Measurements from ENCODE around the gene GAL3ST2. TPM values are rescaled to one million over a fixed set of nuclear protein-coding genes. Genes with fewer than 3 reads are reported as not detected.

GAL3ST2 gene
- total and polyA plus RNA-seq, 2 of the 8 experiments (the other 6 are each of a cell fraction or from before 2014, with no cell fraction given), result not detected

DNA sequence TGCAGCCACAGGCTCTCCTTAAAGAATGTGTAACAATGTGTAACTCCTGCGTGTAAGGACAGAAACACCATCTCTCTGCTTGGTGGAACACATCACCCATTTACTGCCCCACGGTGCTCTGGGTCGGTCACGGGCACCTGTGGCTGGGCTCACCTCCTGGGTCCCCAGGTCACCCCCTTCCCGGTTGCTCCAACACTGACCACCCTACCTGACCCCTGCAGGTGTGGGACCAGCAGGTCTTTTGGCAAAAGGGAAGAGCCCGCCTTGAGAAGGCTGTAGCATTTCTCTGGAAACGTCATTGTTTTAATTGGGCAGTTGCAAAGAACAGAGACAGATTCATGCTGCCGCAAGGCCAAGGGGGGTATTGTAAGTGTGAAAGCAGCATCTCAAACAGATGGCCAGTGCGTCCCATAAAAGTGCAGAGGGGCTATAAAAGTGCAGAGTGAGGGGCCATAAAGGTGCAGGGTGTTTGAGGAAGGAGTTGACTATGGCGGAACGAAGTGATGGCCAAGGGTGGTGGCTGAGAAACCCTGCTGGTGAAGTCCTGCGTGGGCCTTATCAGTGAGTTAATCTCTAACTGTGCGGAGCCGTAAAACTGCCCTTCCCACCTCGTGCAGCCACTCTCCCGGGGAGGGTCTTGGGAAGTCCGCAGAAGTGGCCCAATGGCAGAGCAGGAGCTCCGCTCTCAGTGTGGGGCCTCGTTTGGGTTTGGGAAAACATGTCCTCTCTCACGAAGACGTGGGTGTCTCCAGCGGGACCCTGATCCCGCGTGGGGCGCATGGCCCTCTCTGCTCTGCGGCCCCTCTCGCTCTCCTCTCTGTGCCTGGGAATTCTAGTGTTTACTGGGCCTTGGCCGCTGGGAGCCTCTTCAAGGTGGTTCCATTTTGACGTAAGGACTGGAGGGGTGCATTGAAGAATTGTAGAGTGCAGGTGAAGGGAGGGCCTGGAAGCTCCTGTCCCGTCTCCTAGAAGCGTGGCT lies 18.7 kb downstream of the GAL3ST2 start:
- Histone ChIP-seq H4K5ac (ENCODE audit: insufficient read length, low read depth, low read length) (no peak overlapping the region), H2BK120ac (replicated peaks; ENCODE audit: low read depth, low read length) (no peak overlapping the region), H3K79me1 (ENCODE audit: low read depth, low read length) (no peaks in the 10 kb centered on the region), H3K23me2 (ENCODE audit: low read depth, low read length) (peaks cover 2% of the 10 kb centered on the region; the same call in 1 of the 2 replicates), H3K79me2 (ENCODE audit: control insufficient read depth in 1 of 2, insufficient read depth in 2 of 2, low read length in 2 of 2) (no peaks in the 10 kb centered on the region), H3K4me1 (replicated peaks in 1 of 4; ENCODE audit: control insufficient read depth in 3 of 4, insufficient read depth in 4 of 4, low read length in 3 of 4) (no peaks in the 10 kb centered on the region), H3K9ac (replicated peaks in 1 of 4; ENCODE audit: extremely low read depth in 1 of 4, low read depth in 3 of 4, low read length in 3 of 4) (no peak overlapping the region), H3K56ac (replicated peaks; ENCODE audit: insufficient read length, low read depth, low read length) (no peak overlapping the region), H3K4me2 (ENCODE audit: insufficient read depth in 1 of 2, low read depth in 2 of 2, low read length in 2 of 2) (no peak overlapping the region), H2BK15ac (ENCODE audit: low read length) (no peak overlapping the region), H3K14ac (ENCODE audit: insufficient read length) (no peak overlapping the region), H3K27ac (ENCODE audit: low read depth, low read length) (no peak overlapping the region), H2BK5ac (ENCODE audit: low read depth, low read length) (no peak overlapping the region), H3K4ac (replicated peaks; ENCODE audit: insufficient read length, low read depth, low read length) (no peak overlapping the region), H4K91ac (replicated peaks; ENCODE audit: insufficient read length, low read length) (no peak overlapping the region), H4K8ac (ENCODE audit: extremely low read depth, insufficient read depth, low read length) (no peak overlapping the region), H4K20me1 (replicated peaks in 1 of 2; ENCODE audit: control insufficient read depth in 1 of 2, insufficient read depth in 2 of 2, low read length in 2 of 2) (no peaks in the 10 kb centered on the region), H3K23ac (ENCODE audit: insufficient read length) (no peak overlapping the region), H3K9me3 (ENCODE audit: insufficient read depth in 2 of 2, low read depth in 1 of 2, low read length in 1 of 2) (peaks cover 2 to 3% of the 10 kb centered on the region in 2 experiments), H2BK20ac (ENCODE audit: low read length) (no peak overlapping the region), H3K18ac (ENCODE audit: extremely low read depth, low read length) (no peak overlapping the region), H2AFZ (ENCODE audit: low read length) (no peak overlapping the region), H3K27me3 (replicated peaks in 1 of 4; ENCODE audit: control insufficient read depth in 3 of 4, extremely low read depth in 1 of 4, insufficient read depth in 3 of 4, low read length in 3 of 4) (no peaks in the 10 kb centered on the region), H3K36me3 (ENCODE audit: control insufficient read depth in 2 of 4, insufficient read depth in 4 of 4, low read length in 3 of 4) (no peaks in the 10 kb centered on the region), H3K4me3 (ENCODE audit: extremely low read depth in 1 of 4, insufficient read depth in 2 of 4, low read depth in 3 of 4, low read length in 4 of 4) (no peak overlapping the region), H2AK5ac (ENCODE audit: low read depth, low read length) (no peak overlapping the region), H2BK12ac (ENCODE audit: low read depth, low read length) (no peak overlapping the region)
- DNase-seq (ENCODE audit: low read depth in 1 of 2, low spot score in 2 of 2) (no peak), FAIRE-seq (no peak)
- ChIA-PET POLR2A (ENCODE audit: partially characterized antibody) (interaction anchor here (0.8 to 1.5 kb wide), 4 partner anchors 11 to 94 kb away, joined by 3 to 4 read pairs (median 3); partner anchors contain the start of gene ING5), CTCF (ENCODE audit: partially characterized antibody) (no interaction called here)
- TF ChIP-seq TBP (IDR thresholded peaks at IDR 0.05; ENCODE audit: low read depth, low read length), result no peak
- 92% methylated on average over 31 of the region's 31 CpGs; no CpG with 5 or more reads in 1 of the 2 experiments for WGBS, 2 experiments (ENCODE audit: extremely low coverage in 1 of 2, insufficient coverage in 1 of 2, insufficient read length in 1 of 2, insufficient replicate concordance in 2 of 2, low coverage in 1 of 2, low lambda C conversion rate in 2 of 2, missing lambda C conversion rate in 1 of 2)

Data from H1 (cell line).